ENCODE measurements around the gene ERF.

The ERF gene

DNA sequence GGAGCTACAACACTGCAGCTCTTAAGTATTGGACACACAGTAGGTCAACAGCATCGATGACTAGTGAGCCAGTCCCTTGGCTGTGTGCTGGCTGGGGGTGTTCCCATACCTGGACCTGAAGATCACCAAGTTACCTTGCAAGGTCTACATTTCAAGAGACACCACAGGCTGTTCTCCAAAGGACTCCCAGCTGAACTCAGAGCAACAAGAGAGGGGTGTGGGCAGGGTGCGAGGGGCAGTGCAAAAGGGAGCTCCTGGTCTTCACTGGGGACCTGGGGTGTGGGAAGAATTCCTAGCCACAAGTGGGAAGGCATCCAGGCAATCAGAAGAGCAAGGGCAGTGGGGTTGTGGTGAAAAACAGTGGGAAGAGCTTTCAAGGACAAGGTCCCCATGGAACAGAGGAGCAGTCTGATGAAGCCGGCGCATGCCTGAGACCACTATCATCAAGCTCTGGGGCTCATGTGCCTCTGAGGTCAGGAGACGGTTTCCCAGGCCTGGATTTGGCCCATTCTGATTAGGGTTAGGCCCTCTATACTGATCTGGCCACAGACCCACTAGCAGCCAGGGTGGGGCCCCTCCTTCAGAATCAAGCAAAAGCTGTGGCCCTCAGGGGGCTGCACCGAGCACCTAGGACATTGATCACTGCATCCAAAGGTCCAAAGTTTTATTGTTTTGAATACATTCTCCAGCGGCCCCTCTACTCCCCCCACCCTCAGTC is 7.8 kb downstream of the ERF start:
- no peak for DNase-seq (ENCODE audit: extremely low read depth, low read depth)
- TF ChIP-seq, protein P1, sequence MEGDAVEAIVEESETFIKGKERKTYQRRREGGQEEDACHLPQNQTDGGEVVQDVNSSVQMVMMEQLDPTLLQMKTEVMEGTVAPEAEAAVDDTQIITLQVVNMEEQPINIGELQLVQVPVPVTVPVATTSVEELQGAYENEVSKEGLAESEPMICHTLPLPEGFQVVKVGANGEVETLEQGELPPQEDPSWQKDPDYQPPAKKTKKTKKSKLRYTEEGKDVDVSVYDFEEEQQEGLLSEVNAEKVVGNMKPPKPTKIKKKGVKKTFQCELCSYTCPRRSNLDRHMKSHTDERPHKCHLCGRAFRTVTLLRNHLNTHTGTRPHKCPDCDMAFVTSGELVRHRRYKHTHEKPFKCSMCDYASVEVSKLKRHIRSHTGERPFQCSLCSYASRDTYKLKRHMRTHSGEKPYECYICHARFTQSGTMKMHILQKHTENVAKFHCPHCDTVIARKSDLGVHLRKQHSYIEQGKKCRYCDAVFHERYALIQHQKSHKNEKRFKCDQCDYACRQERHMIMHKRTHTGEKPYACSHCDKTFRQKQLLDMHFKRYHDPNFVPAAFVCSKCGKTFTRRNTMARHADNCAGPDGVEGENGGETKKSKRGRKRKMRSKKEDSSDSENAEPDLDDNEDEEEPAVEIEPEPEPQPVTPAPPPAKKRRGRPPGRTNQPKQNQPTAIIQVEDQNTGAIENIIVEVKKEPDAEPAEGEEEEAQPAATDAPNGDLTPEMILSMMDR (IDR thresholded peaks at IDR 0.05; ENCODE audit: low read depth, low read length), result no peak

DNA sequence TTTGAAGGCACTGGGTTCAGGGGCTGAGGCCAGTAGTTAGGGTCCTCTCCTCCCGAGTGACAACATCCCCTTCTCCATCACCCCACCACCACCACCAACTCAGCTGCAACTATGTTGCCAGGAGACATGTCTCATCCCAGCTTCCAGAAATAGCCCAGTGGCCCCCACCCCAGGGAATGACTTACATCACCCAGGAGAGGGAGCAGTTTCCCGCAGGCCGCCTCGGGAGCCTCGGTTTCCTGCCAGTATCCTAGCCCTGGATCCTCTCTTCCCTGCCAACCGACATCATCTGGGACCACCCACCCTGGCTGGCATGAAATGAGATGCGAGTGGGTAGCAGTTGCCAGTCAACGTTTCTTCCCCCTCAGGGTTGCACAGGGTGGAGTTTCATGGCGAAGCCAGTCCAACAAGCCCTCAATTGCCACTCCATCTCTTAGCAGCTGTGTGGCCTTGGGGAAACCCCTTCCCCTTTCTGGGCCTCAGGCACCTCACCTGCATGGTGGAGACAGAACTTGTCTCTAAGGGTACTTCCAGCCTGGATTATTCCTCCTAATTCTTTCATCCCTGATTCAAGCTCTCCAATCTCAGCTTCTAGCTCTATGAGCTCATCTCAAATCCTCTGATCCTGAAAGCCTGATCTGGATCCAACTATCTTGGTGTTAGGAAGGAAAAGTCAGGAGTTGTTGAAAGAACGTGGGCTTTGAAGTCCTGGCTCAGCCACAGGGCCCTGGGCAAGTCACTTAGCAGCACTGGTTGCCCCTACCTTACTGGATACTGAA is 8.6 kb downstream of the ERF start:
- peak; percentile 56 for DNase-seq (ENCODE audit: extremely low read depth, low read depth)
- TF ChIP-seq, protein P1 (IDR thresholded peaks at IDR 0.05; ENCODE audit: low read depth, low read length), result peak; percentile 75

DNA sequence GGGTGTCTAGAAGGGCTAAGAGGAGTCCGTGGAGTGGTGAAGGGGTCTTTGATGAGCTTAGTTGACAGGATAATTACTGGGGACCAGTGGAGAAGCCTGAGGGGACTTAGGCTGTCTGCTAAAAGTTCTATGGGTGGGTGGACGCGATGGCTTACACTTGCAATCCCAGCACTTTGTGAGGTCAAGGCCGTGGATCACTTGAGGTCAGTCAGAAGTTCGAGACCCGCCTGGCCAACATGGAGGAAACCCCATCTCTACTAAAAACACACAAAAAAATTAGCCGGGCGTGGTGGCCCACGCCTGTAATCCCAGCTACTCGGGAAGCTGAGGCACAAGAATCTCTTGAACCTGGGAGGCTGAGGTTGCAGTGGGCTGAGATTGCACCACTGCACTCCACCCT is 9.7 kb downstream of the ERF start:
- TF ChIP-seq, protein P1 (IDR thresholded peaks at IDR 0.05; ENCODE audit: low read depth, low read length), result no peak
- DNase-seq (ENCODE audit: extremely low read depth, low read depth), result no peak

DNA sequence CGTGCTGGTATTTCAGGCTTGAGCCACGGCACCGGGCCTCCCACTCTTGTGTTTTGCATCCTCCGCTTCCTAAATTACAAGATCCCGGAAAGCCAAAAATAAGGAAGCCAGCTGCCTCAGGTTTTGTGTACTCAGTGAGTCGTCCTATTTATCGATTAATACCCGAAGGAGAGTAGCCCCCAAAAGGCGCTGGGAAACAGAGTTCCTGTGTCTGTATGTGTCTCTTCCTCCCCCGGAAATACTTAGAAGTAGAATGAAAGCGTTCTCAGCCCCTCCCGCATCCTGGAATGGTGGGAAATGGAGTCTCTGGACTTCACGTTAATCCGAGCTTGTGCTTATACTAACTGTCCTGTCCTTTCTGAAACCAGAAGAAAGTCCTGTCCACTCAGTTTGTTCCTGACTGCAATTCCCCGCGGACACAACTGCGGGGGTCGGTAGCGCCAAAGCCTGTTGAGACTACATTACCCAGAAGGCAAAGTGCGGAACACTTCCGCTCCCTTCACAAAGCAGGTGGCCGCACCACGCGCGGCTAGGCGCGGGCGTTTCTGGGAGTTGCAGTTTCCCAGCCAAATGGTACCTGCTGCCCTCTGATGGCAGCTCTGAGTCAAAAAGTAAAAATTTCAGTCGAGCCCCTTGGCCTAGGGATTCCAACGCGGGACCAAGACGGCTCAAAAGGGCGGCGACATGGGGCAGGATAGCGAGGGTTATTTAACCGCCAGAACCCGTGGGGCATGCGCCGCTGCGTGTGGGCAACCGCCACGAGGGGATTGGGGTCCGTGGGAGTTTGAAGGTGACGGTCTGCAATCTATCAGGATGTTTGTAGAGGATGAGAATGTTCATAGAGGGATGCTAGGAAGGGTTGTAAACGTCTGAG is 10.3 kb downstream of the ERF start:
- peak; percentile 75 for DNase-seq (ENCODE audit: extremely low read depth, low read depth)
- TF ChIP-seq, protein P1 (IDR thresholded peaks at IDR 0.05; ENCODE audit: low read depth, low read length), result peak; percentile 66

DNA sequence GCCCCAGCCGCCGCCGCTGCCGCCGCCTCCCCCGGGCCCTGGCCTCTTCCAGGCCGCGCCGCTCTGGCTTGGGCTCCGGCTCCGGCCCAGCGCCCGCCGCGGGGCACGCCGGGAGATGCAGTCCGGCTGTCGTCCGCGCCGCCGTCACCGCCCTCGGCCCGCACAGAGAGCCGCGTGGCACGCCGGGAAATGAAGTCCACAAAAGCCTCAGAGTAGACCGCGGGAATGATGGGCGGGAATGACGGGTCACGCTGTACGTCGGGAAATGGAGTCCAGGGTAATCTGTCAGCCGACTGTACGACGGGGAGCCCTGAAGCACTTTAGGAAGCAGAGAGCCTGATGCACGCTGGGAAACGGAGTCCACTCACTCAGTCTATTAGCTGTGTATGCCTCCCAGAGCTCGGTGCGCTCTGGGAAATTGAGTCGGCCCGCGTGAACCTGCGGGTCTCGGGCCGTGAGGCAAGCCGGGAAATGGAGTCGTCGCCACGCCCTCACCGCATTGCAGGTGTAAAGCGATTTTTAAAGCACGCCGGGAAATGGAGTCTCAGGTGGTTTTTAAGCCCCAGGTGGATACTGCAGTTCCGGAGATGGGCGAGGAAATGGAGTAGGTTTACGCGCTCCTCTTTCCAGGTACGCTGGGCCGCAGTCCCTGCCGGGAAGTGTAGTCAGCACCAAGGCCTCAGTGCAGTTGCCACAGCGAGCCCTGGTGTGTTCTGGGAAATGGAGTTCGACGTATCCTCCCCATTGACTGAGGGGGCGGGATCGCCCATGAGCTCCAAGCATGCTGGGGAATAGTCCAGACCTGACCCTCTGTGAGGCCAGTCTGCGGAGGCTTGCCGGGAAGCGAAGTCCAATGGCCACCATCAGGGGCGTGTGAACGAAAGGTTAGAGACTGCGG is 12.2 kb downstream of the ERF start, which contains the start of gene GSK3A:
GSK3A (minus strand) TSS at position 91 of the 898 bp plus-strand sequence. CDS start 137 bp downstream, outside the sequence.
- TF ChIP-seq, protein P1 (IDR thresholded peaks at IDR 0.05; ENCODE audit: low read depth, low read length), result no peak
- DNase-seq (ENCODE audit: extremely low read depth, low read depth), result peak; percentile 98

DNA sequence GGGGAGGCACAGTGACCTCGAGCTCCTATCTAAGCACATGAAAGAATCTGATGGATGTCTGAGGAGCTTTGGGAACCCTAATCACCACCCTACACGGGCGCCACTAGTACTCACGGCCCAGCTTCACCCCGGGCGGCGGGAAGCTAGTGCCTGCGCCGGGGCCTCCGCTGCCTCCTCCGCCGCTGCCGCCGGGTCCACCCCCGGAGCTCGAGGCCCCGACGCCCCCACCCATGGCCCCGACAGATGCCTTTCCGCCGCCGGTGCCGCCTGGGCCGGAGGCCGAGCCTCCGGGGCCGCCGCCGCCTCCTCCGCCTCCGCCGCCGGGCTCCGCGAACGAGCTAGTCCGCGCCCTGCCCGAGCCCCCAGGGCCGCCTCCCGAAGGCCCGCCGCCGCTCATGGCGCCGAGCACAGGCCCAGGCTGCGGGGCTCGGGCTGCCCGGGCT is 12.8 kb downstream of the ERF start:
- TF ChIP-seq, protein P1 (IDR thresholded peaks at IDR 0.05; ENCODE audit: low read depth, low read length), result no peak
- no peak for DNase-seq (ENCODE audit: extremely low read depth, low read depth)

All from AG09319 (cell line).